Dedifferentiated amniotic fluid mesenchymal stem cell (primary cell): ENCODE measurements around the gene TNFRSF6B.
"Not testable (repeated sequence)": the region's sequence is repeated elsewhere in the genome, so short reads cannot be mapped to it uniquely, and the experiment has no call there.

Experiments used
- DNase-seq: peaks from one replicate; pipeline ENCODE4 v3.0.0-alpha.2; 2016; ENCODE audit errors: extremely low spot score

Gene TNFRSF6B

DNA sequence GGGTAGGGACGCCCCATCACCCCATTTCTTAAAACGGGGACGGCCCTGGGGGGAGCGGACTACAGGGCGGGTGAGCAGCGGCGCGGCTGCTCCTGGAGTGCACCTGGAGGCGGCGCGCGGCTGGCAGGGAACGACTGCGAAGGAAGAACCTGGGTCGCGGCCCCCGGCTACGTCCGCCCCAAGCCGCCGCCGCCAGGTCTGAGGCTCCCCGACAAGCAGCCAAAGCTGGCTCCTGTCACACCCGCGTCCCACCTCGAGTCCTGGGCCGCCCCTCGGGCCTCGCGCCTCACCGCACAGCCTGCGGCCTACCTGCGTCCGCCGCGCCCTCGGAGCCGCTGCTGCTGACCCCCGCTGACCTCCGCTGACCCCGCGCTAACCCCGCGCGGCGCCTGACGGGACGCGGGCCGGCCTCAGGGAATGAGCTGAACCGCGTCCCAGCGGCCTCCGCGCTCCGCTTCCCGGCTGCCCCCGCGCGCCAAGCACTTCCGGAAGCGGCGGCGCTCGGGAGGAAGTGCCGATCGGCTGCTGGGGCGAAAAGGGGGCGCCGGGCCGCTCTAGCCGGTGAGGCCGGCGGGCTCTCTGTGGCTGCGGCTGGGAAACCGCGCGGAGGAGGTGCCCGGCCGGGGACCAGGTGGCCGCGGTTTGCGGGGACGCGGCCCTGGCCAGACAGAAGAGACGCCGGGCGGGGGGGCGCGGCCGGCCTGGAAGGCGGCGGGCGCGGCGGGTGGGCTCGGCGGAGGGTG, 11.3 kb downstream of the TNFRSF6B start, which contains the start of the genes ARFRP1 and ZGPAT:
TSS of gene ARFRP1 (minus strand) at position 419 of the 743 bp plus-strand sequence. CDS start 885 bp downstream, outside the sequence.
TSS of gene ZGPAT (plus strand) at position 482 of the 743 bp plus-strand sequence. CDS start 542 bp downstream, outside the sequence.
- DNase-seq, result peak; percentile 51

DNA sequence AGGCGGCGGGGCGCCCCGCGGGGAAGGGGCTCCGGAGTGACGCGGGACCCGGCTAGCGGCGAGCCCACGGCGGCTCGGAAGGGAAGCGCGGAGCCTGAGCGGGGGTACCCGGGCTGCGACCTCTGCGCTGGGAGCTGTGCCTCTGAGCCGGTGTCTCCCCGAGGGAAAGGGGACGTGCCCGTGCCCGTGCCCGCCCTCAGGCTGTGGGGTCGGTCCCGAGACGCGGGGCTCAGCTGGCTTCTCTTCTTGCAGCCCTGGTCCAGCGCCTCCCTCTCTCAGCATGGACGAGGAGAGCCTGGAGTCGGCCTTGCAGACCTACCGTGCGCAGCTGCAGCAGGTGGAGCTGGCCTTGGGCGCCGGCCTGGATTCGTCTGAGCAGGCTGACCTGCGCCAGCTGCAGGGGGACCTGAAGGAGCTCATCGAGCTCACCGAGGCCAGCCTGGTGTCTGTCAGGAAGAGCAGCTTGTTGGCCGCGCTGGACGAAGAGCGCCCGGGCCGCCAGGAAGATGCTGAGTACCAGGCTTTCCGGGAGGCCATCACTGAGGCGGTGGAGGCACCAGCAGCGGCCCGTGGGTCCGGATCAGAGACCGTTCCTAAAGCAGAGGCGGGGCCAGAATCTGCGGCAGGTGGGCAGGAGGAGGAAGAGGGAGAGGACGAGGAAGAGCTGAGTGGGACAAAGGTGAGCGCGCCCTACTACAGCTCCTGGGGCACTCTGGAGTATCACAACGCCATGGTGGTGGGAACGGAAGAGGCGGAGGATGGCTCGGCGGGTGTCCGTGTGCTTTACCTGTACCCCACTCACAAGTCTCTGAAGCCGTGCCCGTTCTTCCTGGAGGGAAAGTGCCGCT, 12.1 kb downstream of the TNFRSF6B start:
- DNase-seq, result no peak

DNA sequence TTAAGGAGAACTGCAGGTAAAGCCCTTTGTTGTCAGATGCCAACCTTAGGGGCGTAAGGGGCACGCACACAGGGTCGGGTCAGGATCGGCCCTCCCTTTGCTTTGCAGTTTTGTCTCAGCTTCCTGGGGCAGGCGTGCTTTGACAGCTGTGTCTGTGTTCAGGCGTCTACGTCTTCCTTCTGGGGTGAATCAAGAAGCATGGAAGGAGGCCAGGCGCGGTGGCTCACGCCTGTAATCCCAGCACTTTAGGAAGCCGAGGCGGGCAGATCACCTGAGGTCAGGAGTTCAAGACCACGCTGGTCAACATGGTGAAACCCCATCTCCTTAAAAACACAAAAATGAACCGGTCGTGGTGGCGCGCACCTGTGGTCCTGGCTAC, 12.7 kb downstream of the TNFRSF6B start:
- no peak for DNase-seq

DNA sequence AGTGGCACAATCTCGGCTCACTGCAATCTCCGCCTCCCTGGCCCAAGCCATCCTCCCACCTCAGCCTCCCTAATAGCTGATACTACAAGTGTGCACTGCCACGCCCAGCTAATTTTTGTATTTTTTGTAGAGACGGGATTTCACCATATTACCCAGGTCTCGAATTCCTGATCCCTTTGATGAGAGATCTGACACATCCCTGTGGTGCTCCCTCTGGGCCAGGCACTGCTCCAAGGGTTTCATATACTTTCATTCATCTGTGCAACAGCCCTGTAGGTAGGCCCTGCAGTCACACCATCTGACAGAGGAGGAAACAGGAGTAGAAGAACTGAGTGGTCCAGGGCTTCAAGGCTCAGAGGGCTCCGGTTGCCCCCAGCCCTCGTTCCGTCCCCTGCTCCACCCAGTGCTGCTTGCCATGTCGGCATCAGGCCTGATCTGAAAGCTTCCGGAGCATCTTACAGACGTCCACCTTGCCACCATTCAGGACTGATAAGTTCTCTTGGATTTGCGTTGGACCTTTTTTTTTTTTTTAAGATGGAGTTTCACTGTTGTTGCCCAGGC, 14.7 kb downstream of the TNFRSF6B start:
- no peak for DNase-seq

DNA sequence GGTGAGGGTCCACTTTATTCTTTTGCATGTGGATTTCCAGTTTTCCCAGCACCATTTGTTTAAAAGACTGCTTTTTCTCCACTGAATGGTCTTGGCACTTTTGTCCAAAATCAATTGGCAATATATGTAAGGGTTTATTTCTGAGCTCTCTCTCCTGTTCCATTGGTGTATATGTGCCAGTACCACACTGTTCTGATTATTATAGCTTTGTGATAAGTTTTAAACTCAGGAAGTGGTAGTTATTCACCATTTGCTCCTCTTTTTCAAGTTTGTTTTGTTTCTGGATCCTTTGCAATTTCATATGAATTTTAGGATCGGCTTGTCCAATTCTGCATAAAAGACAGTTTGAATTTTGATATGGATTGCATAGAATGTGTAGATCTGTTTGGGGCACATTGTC, 15.7 kb downstream of the TNFRSF6B start:
- DNase-seq, result no peak

DNA sequence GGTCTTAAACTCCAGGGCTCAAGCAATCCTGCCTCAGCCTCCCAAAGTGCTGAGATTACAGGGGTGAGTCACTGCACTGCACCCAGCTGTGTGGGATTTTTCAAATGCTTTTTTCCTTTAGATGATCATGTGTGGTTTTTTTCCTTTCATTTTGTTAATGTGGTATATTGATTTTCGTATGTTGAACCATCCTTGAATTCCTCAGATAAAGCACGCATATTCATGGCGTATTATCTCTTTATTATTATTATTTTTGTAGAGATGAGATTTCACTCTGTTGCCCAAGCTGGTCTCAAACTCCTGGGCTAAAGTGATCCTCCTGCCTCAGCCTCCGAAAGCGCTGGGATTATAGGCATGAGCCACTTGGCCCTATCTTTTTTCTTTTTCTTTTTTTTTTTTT, 18.4 kb downstream of the TNFRSF6B start:
- DNase-seq, result no peak

DNA sequence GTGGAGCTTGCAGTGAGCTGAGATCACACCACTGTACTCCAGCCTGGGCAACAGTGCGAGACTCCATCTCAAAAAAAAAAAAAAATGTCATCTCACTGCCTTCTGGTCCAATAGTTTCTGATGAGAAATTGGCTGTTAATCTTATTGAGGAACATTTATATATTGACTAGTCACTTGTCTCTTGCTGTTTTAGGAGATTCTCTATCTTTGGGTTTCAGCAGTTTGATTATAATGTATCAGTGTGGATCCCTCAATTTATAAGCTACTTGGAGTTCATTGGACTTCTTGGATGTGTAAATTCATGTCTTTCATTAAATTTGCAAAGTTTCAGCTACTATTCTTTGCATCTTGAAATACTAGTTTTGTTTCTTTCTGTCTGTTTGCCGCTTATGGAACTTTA, 22.5 kb downstream of the TNFRSF6B start:
- DNase-seq, result no peak

DNA sequence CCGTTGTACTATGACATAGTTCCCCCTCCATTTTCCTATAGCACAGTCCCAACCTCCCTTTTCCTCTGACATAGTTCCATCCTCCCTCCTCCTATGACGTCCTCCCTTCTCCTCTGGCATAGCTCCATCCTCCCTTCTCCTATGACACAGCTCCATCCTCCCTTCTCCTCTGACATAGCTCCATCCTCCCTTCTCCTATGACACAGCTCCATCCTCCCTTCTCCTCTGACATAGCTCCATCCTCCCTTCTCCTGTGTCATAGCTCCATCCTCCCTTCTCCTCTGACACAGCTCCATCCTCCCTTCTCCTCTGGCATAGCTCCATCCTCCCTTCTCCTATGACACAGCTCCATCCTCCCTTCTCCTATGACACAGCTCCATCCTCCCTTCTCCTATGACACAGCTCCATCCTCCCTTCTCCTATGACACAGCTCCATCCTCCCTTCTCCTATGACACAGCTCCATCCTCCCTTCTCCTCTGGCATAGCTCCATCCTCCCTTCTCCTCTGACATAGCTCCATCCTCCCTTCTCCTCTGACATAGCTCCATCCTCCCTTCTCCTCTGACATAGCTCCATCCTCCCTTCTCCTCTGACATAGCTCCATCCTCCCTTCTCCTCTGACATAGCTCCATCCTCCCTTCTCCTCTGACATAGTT, 26.6 kb downstream of the TNFRSF6B start:
- not testable (repeated sequence) for DNase-seq

DNA sequence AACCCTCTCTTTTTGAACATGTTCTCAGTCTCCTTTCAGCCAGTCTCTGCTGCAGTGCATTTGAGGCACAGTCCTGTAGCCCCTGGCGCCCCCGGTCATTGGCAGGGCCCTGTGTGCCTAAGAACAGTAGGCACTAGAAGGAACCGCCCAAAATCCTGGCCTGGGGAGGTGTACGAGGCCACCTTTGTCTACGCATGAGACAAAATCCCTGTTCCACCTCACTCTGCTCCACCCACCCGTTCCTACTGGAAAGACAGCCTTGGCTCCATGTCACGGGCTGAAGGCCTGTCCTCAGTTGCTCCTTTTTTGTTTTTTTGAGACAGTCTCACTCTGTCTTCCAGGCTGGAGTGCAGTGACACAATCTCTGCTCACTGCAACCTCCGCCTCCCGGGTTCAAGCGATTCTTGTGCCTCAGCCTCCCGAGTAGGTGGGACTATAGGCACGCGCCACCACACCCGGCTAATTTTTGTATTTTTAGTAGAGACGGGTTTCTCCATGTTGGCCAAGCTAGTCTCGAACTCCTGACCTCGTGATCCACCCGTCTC, 33.8 kb downstream of the TNFRSF6B start:
- not testable (repeated sequence) for DNase-seq

DNA sequence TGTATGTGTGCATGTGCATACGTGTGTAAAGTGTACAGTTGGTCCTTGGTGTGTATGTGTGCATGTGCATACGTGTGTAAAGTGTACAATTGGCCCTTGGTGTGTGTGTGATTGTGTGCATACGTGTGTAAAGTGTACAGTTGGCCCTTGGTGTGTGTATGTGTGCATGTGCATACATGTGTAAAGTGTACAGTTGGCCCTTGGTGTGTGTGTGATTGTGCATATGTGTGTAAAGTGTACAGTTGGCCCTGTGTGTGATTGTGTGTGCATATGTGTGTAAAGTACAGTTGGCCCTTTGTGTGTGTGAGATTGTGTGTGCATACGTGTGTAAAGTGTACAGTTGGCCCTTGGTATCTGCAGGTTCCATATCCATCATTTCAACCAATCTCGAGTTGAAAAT, 35.0 kb downstream of the TNFRSF6B start:
- no peak for DNase-seq

DNA sequence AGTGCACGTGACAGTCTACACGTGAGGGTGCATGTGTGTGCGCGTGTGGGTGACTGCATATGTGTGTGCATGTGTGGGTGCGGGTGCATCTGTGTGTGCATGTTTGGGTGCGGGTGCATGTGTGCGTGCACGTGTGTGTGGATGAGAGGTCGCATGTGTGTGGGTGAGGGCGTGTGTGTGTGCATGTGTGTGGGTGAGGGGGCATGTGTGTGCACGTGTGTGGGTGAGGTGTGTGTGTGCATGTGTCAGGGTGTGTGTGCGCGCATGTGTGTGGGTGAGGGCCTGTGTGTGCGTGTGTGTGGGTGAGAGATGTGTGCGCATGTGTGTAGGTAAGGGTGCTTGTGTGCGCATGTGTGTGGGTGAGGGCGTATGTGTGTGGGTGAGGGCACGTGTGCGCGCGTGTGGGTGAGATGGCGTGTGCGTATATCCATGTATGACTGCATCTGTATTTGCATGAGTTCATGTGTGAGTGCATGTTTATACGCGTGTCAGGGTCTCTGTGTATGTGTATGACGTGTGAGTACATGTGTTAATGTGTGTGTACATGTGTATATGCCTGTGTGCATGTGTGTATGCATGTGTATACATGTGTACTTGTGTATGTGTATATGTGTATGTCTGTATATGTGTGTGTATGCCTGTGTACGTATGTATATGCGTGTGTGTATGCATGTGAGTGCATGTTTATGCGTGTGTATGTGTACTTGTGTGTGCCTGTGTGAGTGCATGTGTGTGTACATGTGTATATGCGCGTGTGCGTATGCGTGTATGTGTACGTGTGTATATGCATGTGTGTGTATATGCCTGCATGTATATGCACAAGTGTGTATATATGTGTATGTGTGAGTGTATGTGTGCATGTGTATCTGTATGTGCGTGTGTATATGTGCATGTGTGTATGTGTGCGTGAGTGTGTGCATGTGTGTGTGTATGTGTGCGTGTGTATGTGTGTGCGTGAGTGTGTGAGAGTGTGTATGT, 36.0 kb downstream of the TNFRSF6B start:
- no peak for DNase-seq

DNA sequence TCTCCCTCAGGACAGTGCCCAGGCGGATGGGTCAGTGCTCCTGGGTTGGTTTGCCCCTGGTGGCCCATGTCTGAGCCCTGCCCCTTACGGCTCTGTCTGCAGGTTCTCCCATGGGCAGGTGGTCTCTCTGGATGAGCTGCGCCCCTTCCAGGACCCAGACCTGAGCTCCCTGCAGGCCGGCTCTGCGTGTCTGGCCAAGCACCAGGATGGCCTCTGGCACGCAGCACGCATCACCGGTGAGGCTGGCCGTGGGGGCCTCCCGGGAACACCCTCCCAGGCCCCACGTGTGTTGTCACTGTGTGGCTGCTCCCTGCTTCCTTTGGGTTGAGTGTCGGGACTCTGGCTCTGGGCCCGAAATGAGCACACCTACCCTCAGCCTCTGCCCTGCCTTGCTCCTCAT, 36.7 kb downstream of the TNFRSF6B start:
- no peak for DNase-seq

DNA sequence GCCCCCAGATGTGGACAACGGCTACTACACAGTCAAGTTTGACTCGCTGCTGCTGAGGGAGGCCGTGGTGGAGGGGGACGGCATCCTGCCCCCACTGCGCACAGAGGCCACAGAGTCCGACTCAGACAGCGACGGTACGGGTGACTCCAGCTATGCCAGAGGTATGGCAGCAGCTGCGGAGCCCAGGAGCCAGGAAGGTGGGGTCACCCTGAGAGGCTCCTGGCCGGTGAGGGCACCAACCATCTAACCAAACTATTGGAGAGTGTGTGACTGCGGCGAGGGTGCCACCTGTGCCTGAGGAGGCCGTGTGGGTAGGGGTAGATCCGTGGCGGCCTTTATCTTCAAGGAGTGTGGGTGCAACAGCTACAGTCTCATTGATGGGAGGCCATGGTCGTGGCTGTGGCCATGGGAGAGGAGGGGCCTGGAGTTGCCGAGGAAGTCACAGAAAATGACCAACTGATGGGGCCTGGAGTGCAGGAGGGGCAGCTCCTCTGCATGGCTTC, 37.2 kb downstream of the TNFRSF6B start:
- DNase-seq, result no peak

DNA sequence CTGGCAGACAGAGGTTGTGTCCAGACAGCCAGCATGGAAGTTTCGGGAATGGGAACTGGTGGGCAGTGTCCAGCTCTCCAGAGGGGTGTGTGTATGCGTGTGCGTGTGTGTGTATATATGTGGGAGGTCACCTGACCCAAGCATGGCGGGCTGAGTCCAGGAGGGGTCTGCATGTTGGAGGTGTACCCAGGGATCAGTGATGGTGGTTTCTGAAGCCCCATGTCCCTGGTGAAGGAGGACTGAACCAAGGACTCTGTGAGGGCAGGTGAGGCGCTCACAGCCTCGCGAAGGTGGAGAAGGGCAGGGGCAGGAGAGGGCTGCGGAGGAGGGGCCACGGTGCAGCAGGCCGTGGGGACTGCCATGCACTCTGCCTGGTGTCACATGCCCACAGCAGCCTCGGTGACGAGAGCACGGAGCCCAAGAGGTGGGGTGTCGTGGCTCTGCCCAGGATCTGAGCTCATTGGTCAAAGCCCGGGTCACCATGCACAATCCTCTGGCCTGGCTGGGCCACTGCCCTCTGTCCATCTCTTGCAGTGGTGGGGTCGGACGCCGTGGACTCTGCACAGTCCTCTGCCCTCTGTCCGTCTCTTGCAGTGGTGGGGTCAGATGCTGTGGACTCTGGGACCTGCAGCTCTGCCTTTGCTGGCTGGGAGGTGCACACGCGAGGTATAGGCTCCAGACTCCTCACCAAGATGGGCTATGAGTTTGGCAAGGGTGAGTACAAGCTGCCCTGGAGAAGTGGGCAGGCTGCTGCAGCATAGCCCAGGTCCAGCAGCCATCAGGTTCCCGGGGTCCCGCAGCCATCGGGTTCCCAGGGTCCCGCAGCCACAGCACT, 37.9 kb downstream of the TNFRSF6B start:
- no peak for DNase-seq

DNA sequence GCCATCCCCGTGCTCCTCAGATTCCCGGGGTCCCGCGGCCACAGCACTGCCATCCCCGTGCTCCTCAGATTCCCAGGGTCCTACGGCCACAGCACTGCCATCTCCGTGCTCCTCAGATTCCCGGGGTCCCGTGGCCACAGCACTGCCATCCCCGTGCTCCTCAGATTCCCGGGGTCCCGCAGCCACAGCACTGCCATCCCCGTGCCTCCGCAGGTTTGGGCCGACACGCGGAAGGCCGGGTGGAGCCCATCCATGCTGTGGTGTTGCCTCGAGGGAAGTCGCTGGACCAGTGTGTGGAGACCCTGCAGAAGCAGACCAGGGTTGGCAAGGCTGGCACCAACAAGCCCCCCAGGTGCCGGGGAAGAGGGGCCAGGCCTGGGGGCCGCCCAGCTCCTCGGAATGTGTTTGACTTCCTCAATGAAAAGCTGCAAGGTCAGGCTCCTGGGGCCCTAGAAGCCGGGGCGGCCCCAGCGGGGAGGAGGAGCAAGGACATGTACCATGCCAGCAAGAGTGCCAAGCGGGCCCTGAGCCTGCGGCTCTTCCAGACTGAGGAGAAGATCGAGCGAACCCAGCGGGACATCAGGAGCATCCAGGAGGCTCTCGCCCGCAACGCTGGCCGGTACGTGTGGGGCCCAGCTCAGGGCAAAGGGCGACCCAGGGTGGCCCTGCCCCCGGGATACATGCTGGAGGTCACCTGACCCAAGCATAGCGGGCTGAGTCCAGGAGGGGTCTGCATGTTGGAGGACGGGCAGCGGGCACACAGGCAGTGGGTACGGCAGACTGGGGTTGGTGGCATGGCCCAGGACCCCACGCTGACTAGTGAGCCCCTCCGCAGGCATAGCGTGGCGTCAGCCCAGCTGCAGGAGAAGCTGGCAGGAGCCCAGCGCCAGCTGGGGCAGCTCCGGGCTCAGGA, 38.8 kb downstream of the TNFRSF6B start:
- DNase-seq, result no peak

DNA sequence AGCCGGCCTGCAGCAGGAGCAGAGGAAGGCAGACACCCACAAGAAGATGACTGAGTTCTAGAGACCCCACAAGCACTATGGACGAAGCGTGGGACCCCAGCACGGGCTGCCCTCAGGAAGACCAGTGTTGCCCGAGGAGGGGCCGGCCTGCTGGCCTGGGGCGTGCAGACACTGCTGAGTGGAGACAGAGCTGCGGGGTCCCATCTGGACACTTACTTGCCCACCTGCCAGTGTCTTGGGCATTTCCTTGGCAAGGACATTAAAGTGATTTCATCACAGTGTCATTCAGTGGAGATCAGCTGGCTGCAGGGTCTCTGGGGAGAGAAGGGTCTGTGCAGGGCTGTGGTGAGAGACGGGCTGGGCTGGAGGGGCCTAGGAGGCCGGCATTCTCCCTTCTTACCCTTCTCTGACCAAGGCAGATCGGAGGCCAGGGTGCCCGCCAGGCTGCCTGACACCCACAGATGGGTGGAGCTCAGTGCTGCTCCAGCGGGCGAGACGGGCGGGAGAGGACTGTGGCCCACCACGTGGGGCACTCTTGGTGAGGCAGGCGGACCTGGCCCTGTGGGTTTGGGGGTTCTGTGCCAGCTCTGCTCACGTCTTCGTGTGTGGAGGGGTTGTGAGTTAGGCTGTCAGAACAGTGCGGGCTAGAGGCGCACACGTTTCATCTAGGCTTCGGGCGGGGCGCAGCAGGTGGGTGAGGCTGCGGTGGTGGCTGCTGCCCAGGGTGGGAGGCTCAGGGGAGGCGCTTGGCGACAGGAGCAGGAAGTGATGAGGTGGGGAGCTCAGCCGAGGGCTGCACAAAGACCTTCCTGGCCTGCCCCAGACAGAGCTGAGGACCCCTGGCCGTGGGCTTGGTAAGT, 39.6 kb downstream of the TNFRSF6B start, which contains the start of gene LIME1:
TSS of gene LIME1 (plus strand) at position 806 of the 860 bp plus-strand sequence. CDS start 886 bp downstream, outside the sequence.
- no peak for DNase-seq
